Dedifferentiated amniotic fluid mesenchymal stem cell (primary cell): Measurements from ENCODE around the gene ZNF217.
A peak's percentile ranks its signal among the peaks of the same experiment; 100 is the strongest.
"Not testable (repeated sequence)": the region's sequence is repeated elsewhere in the genome, so short reads cannot be mapped to it uniquely, and the experiment has no call there.

Experiments
- DNase-seq: peaks from one replicate; pipeline ENCODE4 v3.0.0-alpha.2; 2016; ENCODE audit errors: extremely low spot score

ZNF217 gene

DNA sequence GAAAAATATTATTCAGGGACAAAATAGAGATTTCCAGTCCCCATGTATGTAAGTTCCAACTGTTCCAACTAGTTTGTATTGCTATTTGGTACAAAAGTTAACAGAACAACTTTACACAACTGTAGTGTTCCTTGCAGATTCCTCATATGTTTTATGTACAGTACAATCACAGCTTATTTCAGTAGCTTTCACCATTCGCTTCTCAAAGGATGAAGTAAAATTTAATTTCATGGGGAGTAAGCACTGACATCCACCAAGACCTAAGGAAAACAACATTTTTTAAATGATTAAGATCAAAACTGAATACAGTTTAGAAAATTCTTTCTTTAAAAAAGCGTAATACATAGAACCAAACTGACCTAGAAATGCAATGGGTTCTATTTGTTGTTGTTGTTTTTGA lies 24.6 kb downstream of the ZNF217 start:
- no peak for DNase-seq

- no peak for DNase-seq
Measured at GRCh38 chr20:53568351-53568750, 25.3 kb downstream of the ZNF217 start.

DNA sequence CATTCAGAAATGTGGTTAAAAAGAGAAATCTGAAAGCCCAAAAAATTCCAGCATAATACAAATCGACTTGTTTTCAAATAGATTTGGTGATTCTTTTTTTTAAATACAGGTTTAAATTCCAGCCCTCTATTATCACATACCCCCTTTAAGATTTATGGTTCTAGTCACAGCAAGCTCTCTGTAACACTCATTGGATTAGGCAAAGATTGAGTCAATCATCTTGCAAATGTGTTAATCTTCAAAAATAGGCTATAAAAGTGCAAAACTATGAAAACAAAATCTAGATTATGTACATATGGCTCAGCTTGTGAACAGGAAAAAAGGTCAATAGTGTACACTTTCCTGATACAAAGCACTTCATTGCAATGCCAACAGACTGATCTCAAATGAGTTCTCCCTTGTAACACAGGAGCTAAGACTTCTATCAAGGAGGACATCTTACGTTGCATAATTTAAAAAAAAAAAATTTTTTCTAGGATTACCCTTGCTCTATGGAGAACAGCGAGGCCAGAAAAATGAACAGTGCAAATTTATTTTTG lies 26.2 kb downstream of the ZNF217 start:
- DNase-seq = no peak

GRCh38 chr20:53566623-53567022 lies 27.0 kb downstream of the ZNF217 start:
- DNase-seq = not testable (repeated sequence)

GRCh38 chr20:53565254-53565653 lies 28.4 kb downstream of the ZNF217 start:
- DNase-seq = no peak

GRCh38 chr20:53562104-53562764 lies 31.4 kb downstream of the ZNF217 start:
- DNase-seq = not testable (repeated sequence)

DNA sequence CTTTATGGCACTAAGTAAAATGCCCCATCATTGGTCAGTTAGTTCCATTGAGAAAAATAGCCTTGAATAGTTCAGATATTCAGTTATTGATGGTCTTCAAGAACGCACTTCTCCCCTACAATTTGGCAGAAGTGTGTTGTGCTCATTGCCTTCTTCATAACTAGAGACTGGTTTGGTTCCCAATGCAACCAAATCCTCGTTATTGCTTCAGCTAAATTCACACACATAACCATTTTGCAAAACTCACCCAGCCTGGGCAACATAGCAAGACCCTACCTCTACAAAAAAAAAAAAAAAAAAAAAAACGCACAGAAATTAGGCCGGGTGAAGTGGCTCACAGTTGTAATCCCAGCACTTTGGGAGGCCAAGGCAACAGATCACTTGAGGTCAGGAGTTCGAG lies 32.1 kb downstream of the ZNF217 start:
- no peak for DNase-seq

- no peak for DNase-seq
Measured at GRCh38 chr20:53559816-53560215, 33.8 kb downstream of the ZNF217 start.

- no peak for DNase-seq
Measured at GRCh38 chr20:53557130-53557529, 36.5 kb downstream of the ZNF217 start.

- DNase-seq = no peak
Measured at GRCh38 chr20:53556267-53556897, 37.3 kb downstream of the ZNF217 start.

DNA sequence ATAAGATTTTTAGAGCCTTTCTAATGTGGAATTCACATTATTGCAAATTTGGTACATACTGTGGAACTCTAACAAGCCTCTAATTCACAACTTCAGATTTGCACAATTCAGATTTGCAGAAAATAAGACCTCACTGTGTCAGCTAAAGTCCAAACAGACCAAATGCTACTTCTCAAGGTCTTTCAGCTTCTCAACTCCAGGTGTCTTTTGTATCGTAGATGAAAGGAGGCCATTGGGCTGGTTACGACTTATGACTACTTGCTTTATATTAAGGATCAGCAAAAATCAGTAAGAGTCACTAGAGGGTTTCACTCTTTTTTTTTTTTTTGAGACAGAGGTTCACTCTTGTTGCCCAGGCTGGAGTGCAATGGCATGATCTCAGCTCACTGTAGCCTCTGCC lies 37.8 kb downstream of the ZNF217 start:
- no peak for DNase-seq

DNA sequence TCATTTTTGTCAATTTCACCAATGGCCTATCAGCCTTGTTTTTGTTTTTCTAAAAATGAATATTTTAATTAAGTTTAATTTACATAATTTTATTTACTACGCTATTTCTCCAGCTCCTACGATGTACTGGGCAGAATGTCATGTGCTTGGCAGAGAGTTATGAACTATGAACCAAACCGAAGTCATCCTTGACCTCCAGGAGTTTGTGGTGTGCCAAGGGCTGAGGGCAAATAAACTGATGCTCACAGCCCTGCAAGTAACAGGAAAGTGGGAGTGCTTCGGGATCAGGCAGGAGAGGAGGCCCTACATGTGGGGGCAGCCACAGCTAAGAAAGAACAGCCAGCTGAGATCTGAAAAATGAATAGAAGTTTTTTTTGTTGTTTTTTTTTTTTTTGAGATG lies 38.6 kb downstream of the ZNF217 start:
- no peak for DNase-seq

DNA sequence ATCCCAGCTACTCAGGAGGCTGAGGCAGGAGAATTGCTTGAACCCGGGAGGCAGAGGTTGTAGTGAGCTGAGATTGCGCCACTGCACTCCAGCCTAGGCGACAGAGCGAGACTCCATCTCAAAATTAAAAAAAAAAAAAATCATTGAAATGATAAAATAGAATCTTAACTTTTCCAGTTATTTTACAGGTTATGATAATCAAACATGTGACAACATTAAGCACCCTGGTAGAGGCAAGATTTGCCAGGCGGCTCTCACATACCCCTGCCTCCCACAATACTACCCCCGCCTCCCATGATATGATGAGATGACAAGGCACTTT lies 41.1 kb downstream of the ZNF217 start:
- not testable (repeated sequence) for DNase-seq

- not testable (repeated sequence) for DNase-seq
Measured at GRCh38 chr20:53551719-53552571, 41.7 kb downstream of the ZNF217 start.

DNA sequence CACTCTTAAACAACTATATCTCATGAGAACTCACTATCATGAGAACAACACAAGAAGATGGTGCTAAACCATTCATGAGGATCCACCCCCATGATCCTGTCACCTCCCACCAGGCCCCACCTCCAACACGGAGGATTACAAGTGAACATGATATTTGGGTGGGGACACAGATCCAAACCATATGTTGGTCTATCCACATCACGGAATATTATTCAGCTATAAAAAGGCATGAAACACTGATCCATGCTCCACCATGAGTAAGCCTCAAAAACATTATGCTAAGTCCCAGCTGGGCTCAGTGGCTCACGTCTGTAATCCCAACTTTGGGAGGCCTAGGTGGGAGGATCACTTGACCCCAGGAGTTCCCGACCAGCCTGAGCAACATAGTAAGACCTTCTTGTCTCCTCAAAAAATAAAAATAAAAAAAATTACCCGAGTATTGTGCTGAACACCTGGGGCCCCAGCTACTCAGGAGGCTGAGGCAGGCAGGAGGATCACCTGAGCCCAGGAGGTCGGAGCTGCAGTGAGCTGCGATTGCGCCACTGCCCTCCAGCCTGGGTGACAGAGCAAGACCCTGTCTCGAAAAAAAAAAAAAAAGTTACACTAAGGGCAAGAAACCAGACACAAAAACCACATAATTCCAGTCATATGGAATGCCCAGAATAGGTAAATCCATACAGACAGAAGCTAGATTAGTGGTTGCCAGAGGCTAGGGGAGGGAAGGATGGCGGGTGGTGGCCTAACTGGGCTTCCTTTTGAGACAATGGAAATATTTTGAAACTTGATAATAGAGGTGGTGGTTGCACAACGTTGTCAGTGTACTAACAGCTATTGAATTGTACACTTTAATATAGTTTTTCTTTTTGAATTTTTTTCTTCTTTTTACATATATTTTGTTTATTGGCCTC lies 43.1 kb downstream of the ZNF217 start:
- DNase-seq = no peak

DNA sequence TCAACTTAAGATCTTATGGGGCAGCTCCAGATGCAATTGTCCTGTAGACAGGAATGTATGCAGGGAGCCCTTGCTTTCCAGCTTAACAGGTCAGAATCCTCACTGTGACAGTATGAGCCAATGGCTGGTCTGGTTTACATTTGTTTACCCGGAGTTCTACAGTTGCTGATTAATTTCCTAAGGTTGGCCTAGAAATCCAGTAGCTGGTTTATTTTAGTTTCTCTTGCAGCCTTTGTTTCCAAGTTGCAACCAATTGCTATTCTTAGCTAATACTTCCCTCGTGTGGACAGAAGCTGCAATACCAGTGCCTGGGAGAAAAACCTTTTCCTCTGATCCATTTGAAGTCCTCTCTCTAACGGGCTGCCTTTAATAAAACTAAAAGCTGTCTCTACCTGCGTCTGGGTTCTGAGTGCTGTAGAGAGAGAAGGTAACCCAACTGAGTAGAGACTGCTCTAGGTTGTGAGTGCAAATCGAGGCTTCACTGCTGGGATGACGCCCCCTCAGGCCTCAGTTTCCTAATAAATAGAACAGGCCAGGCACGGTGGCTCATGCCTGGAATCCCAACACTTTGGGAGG lies 45.9 kb downstream of the ZNF217 start:
- peak; percentile 80 for DNase-seq

- no peak for DNase-seq
Measured at GRCh38 chr20:53539516-53539915, 54.1 kb downstream of the ZNF217 start.

DNA sequence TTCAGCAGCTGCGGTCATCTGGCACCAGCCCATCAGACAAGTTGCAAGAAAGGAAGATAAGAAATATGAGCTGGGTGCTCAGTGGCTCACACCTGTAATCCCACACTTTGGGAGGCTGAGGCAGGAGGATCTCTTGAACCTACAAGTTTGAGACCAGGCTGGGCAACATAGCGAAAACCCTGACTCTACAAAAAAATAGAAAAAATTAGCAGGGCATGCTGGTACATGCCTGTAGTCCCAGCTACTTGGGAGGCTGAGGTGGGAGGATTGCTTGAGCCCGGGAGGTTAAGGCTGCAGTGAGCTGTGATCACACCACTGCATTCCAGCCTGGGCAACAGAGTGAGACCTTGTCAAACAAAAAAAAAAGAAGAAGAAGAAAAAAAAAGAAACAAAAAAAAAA lies 57.3 kb downstream of the ZNF217 start:
- DNase-seq = not testable (repeated sequence)

GRCh38 chr20:53535878-53536277 lies 57.8 kb downstream of the ZNF217 start:
- DNase-seq = no peak

GRCh38 chr20:53534037-53534436 lies 59.6 kb downstream of the ZNF217 start:
- no peak for DNase-seq

DNA sequence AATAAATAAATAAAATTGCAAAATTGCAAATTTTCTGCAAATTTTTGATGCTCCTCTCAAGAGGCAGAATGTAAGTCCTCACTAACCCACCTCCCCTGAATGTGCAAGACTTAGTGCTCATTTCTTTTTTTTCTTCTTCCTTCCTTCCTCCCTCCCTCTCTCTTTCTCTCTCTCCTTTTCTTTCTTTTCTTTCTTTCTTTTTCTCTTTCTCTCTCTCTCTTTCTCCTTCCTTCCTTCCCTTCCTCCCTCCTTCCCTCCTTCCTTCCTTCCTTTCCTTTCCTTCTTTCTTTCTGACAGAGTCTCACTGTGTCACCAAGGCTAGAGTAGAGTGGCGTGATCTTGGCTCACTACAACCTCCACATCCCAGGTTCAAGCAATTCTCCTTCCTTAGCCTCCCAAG lies 60.1 kb downstream of the ZNF217 start:
- DNase-seq = no peak
